Uterus (tissue), 4 donors: ENCODE data around the gene FLYWCH2. TPM values are rescaled to one million over a fixed set of nuclear protein-coding genes. Genes with fewer than 3 reads are reported as not detected.

Source experiments
- DNase-seq, 2 donors: peaks; one replicate each; pipeline ENCODE4 v3.0.0-alpha.2; 2019 to 2020
- H3K27ac ChIP-seq, 2 donors: fragments of 200-600 bp; sonication (generic); 1 replicate in 1 of 2; 2 replicates in 1 of 2; pipeline ENCODE4 v1.5.1; 2016 to 2018
- H3K27me3 ChIP-seq, 2 donors: fragments of 200-600 bp; sonication (generic); one replicate each; pipeline ENCODE4 v1.5.1; 2018 to 2019; ENCODE audit warnings: control low read depth in 1 of 2
- H3K36me3 ChIP-seq, 2 donors: fragments of 200-600 bp; sonication (generic); one replicate each; pipeline ENCODE4 v1.5.1; 2019; ENCODE audit warnings: control low read depth in 1 of 2
- H3K4me1 ChIP-seq, 2 donors: fragments of 200-600 bp; sonication (generic); one replicate each; pipeline ENCODE4 v1.5.1; 2018 to 2019; ENCODE audit warnings: control low read depth in 1 of 2
- H3K4me3 ChIP-seq, 2 donors: fragments of 200-600 bp; sonication (generic); 1 replicate in 1 of 2; 2 replicates in 1 of 2; pipeline ENCODE4 v1.5.1; 2018 to 2019; ENCODE audit warnings: mild to moderate bottlenecking in 1 of 2
- H3K9me3 ChIP-seq, 2 donors: fragments of 200-600 bp; sonication (generic); one replicate each; pipeline ENCODE4 v1.5.1; 2019; ENCODE audit warnings: control low read depth in 1 of 2
- CTCF ChIP-seq, 4 experiments: fragments of 200-600 bp in 2 of 4; fragments of 450-650 bp in 2 of 4; sonication (generic) in 2 of 4; IDR thresholded peaks; one replicate each; pipeline ENCODE4 v1.5.1; 2016 to 2019; ENCODE audit warnings: antibody characterized with exemption in 4 of 4, mild to moderate bottlenecking in 2 of 4, moderate library complexity in 1 of 4
- POLR2A ChIP-seq, 2 donors: fragments of 450-650 bp; IDR thresholded peaks; one replicate each; pipeline ENCODE4 v1.6.1; 2016; ENCODE audit warnings: antibody characterized with exemption in 2 of 2, mild to moderate bottlenecking in 1 of 2, moderate library complexity in 1 of 2
- intact Hi-C: fragments of 100-400 bp; cut with DNase I; formaldehyde crosslinking; loops from one replicate; pipeline ENCODE4 v1.15.1; 2023; ENCODE audit warnings: low total_unique reads
- total RNA-seq, 4 donors: library from RNA; depleted of rRNA in 3 of 4; stranded (reverse); fragments of >200 nt in 3 of 4; gene quantifications; one replicate each; pipeline versions ENCODE4 v1.1.0 to v1.2.4, GENCODE V29; 2014 to 2023
- donor health status: DM: yes; HTN: yes; CAD: no.

Gene FLYWCH2
- total RNA-seq, 4 donors from 2014 or later: 27.9 to 223 (median 40.9) TPM

- Histone ChIP-seq H3K27me3 (no peaks in the 10 kb centered on the region), H3K4me1 (no peaks in the 10 kb centered on the region), H3K36me3 (no peaks in the 10 kb centered on the region), H3K9me3 (no peaks in the 10 kb centered on the region), H3K27ac (no peak overlapping the region), H3K4me3 (no peak overlapping the region)
- intact Hi-C loops: loop anchor here (10.0 kb wide), 1 partner anchor 51 kb away; no protein-coding TSS in a partner anchor
- DNase-seq: peak in 1 of 2 donors; percentile 15
- TF ChIP-seq CTCF (IDR thresholded peaks at IDR 0.05) (no peak), POLR2A (IDR thresholded peaks at IDR 0.05) (no peak)
Measured at GRCh38 chr16:2874032-2874911, 8.7 kb upstream of the FLYWCH2 start.

GRCh38 chr16:2874912-2875362 lies 8.1 kb upstream of the FLYWCH2 start:
- TF ChIP-seq POLR2A (IDR thresholded peaks at IDR 0.05) (no peak), CTCF (IDR thresholded peaks at IDR 0.05) (peak; percentile 85 to 99 (median 95))
- Histone ChIP-seq H3K4me3 (no peak overlapping the region), H3K27ac (no peak overlapping the region), H3K27me3 (no peaks in the 10 kb centered on the region), H3K36me3 (no peaks in the 10 kb centered on the region), H3K4me1 (no peaks in the 10 kb centered on the region), H3K9me3 (no peaks in the 10 kb centered on the region)
- peak; percentile 71 to 78 for DNase-seq
- intact Hi-C loops: loop anchor here (10.0 kb wide), 1 partner anchor 50 kb away; no protein-coding TSS in a partner anchor

- H3K27ac ChIP-seq: no peak overlapping the region
- intact Hi-C loops: loop anchor here (10.0 kb wide), 1 partner anchor 45 kb away; no protein-coding TSS in a partner anchor
- H3K4me1 ChIP-seq: no peaks in the 10 kb centered on the region
- H3K27me3 ChIP-seq: no peaks in the 10 kb centered on the region
- no peak overlapping the region for H3K4me3 ChIP-seq
- TF ChIP-seq POLR2A (IDR thresholded peaks at IDR 0.05) (no peak), CTCF (IDR thresholded peaks at IDR 0.05) (no peak)
- no peak for DNase-seq
- no peaks in the 10 kb centered on the region for H3K36me3 ChIP-seq
- H3K9me3 ChIP-seq: no peaks in the 10 kb centered on the region
Measured at GRCh38 chr16:2879854-2880508, 3.0 kb upstream of the FLYWCH2 start.

- no peaks in the 10 kb centered on the region for H3K27me3 ChIP-seq
- intact Hi-C loops: no loop called here
- TF ChIP-seq POLR2A (IDR thresholded peaks at IDR 0.05) (no peak), CTCF (IDR thresholded peaks at IDR 0.05) (no peak)
- peak overlapping the region; percentile 69 to 76 for H3K4me3 ChIP-seq
- peak overlapping the region; percentile 90 to 97 for H3K27ac ChIP-seq
- peak in 1 of 2 donors; percentile 53 for DNase-seq
- H3K36me3 ChIP-seq: no peaks in the 10 kb centered on the region
- no peaks in the 10 kb centered on the region for H3K9me3 ChIP-seq
- no peaks in the 10 kb centered on the region for H3K4me1 ChIP-seq
Measured at GRCh38 chr16:2881783-2882649, 999 bp upstream of the FLYWCH2 start.
